ENCODE results near the gene ELMOD1. TPM values are rescaled to one million over a fixed set of nuclear protein-coding genes. Genes with fewer than 3 reads are reported as not detected.

The ELMOD1 gene
- total RNA-seq, 4 donors from 2014 or later = not detected

DNA sequence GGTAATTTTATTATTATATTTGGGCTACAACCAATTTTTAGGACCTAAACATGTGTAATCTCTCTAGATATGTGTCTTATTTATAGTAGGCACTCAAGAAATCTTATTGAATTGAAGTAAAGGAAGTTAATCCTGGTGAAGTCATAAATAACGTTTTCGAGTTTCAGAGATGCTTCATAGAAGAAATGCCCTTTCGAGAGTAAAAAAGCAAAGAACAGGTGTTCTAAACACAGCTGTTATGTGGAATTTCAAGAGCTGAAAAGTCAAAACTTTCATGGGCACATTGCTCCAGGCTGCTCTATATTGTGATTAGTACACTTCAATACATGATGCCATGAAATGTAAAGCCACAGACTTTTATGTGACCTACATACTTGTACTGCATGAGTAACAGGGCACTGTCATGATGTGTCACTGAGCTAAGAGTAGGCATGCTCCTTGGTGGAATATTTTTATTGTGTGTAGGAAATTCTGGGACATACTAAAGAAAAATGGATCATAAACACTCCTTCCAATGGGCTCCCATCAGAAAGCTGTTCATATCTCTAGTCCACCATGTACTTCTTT is 7.2 kb upstream of the ELMOD1 start:
- TF ChIP-seq, protein P1, sequence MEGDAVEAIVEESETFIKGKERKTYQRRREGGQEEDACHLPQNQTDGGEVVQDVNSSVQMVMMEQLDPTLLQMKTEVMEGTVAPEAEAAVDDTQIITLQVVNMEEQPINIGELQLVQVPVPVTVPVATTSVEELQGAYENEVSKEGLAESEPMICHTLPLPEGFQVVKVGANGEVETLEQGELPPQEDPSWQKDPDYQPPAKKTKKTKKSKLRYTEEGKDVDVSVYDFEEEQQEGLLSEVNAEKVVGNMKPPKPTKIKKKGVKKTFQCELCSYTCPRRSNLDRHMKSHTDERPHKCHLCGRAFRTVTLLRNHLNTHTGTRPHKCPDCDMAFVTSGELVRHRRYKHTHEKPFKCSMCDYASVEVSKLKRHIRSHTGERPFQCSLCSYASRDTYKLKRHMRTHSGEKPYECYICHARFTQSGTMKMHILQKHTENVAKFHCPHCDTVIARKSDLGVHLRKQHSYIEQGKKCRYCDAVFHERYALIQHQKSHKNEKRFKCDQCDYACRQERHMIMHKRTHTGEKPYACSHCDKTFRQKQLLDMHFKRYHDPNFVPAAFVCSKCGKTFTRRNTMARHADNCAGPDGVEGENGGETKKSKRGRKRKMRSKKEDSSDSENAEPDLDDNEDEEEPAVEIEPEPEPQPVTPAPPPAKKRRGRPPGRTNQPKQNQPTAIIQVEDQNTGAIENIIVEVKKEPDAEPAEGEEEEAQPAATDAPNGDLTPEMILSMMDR (IDR thresholded peaks at IDR 0.05) = no peak
- no peak for TF ChIP-seq POLR2A (IDR thresholded peaks at IDR 0.05)
- Histone ChIP-seq H3K27me3 (peaks cover 0 to 37% (median 2%) of the 10 kb centered on the region in 4 donors), H3K36me3 (no peaks in the 10 kb centered on the region), H3K4me3 (no peak overlapping the region), H3K4me1 (no peaks in the 10 kb centered on the region), H3K27ac (no peak overlapping the region), H3K9me3 (no peaks in the 10 kb centered on the region)
- intact Hi-C loops (cut with DNase I) = no loop called here
- no peak for DNase-seq
- WGBS, 2 donors = 63 to 69% methylated on average over 3 of the region's 3 CpGs

- intact Hi-C loops (cut with DNase I) = no loop called here
- no peak overlapping the region for H3K27ac ChIP-seq
- WGBS, 2 donors = 67 to 77% methylated on average over 5 of the region's 5 CpGs
Observed at GRCh38 chr11:107587306-107587979, 3.5 kb upstream of the ELMOD1 start.

DNA sequence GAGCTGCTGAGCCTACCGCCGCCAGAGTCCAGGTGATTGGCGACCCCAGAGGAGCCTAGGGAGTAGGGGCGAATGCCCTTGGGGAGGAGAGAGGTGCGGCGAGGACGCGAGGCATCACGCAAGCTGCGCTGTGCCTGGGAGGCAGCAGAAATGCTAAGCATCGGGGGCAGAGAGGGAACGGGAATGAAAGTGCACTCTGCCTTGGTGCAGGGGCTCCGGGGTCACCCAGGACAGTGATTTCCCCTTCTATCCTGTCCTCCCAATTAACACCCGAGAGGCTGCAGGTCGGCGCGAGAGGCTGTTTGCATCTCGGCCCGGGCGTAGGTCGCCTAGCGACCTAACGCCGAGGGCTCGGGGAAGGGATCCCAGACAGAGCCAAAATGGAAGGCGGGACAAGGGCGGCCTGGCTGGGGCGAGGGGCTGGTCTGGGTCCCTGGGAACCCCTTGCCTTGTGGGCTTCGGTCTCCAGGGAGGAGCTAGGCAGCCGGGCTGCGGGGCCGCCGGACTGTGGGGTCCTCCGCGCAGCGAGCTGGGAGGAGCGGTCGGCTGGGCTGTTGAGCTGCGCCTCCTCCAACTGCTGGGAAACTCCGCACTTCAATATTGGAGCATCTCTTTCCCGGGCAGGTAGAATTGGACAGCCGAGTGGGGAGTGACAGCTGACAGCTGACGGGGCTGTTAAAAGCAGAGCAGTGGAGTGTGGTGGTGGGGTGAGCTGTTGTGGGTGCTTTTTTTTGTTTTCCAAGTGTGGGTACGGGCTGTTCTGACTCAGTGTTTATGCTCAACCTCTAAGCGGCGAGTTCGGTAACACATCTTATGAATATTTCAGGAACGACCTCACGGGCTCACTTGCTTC is 657 bp downstream of the ELMOD1 start:
- no peak overlapping the region for H3K27ac ChIP-seq
- no peak for DNase-seq
- H3K36me3 ChIP-seq = no peaks in the 10 kb centered on the region
- peaks cover 9 to 87% (median 12%) of the 10 kb centered on the region in 4 donors for H3K27me3 ChIP-seq
- WGBS, 2 donors = 4 to 11% methylated on average over 9 to 21 of the region's 49 CpGs
- intact Hi-C loops (cut with DNase I) = no loop called here
- peak overlapping the region; percentile 42 to 75 (median 54) for H3K4me3 ChIP-seq
- no peak for TF ChIP-seq POLR2A (IDR thresholded peaks at IDR 0.05)
- no peaks in the 10 kb centered on the region for H3K9me3 ChIP-seq
- H3K4me1 ChIP-seq = peaks cover 17 to 31% (median 18%) of the 10 kb centered on the region in 3 donors

More at GRCh38 chr11:107587306-107587979, 3.5 kb upstream of the ELMOD1 start:
- no peaks in the 10 kb centered on the region for H3K36me3 ChIP-seq
- no peak for DNase-seq
- H3K4me3 ChIP-seq = no peak overlapping the region
- no peaks in the 10 kb centered on the region for H3K9me3 ChIP-seq
- peaks cover 9 to 74% (median 9%) of the 10 kb centered on the region in 4 donors for H3K27me3 ChIP-seq
- peaks cover 17 to 28% (median 18%) of the 10 kb centered on the region in 3 donors for H3K4me1 ChIP-seq
- TF ChIP-seq, protein P1 (IDR thresholded peaks at IDR 0.05) = no peak
- TF ChIP-seq POLR2A (IDR thresholded peaks at IDR 0.05) = no peak

DNA sequence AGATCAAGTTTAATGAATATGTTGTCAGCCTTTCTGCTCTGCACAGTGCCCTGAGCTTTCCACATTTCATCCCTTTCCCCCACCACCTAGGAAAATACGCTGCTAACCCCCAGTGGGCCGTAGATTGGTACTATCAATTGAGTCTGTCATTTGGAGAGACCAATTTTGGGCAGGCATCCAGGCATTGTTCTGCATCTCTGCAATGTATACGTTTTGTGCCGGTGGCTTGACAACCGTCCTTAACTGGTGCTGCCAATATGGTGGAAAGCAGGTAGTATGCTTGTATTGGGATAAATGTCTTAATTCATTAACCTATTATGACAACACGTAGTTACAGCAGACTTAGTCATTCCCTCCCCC is 1.3 kb downstream of the ELMOD1 start:
- peaks cover 9 to 87% (median 12%) of the 10 kb centered on the region in 4 donors for H3K27me3 ChIP-seq
- H3K36me3 ChIP-seq = no peaks in the 10 kb centered on the region
- TF ChIP-seq POLR2A (IDR thresholded peaks at IDR 0.05) = no peak
- TF ChIP-seq, protein P1 (IDR thresholded peaks at IDR 0.05) = no peak
- intact Hi-C loops (cut with DNase I) = no loop called here
- 8 to 9% methylated on average over 6 of the region's 6 CpGs for WGBS, 2 donors
- H3K9me3 ChIP-seq = no peaks in the 10 kb centered on the region
- DNase-seq = no peak
- H3K4me1 ChIP-seq = peaks cover 17 to 31% (median 18%) of the 10 kb centered on the region in 3 donors
- H3K4me3 ChIP-seq = peak overlapping the region in 2 of 4 donors; percentile 58 to 75
- no peak overlapping the region for H3K27ac ChIP-seq

GRCh38 chr11:107592813-107593212 is 1.9 kb downstream of the ELMOD1 start:
- TF ChIP-seq POLR2A (IDR thresholded peaks at IDR 0.05) = no peak
- TF ChIP-seq, protein P1 (IDR thresholded peaks at IDR 0.05) = no peak
- H3K27me3 ChIP-seq = peaks cover 9 to 87% (median 12%) of the 10 kb centered on the region in 4 donors
- no peak for DNase-seq
- no peaks in the 10 kb centered on the region for H3K36me3 ChIP-seq
- H3K9me3 ChIP-seq = no peaks in the 10 kb centered on the region
- no peak overlapping the region for H3K27ac ChIP-seq
- H3K4me3 ChIP-seq = no peak overlapping the region
- WGBS, 2 donors = 35 to 38% methylated on average over 5 of the region's 5 CpGs
- intact Hi-C loops (cut with DNase I) = no loop called here
- H3K4me1 ChIP-seq = peaks cover 17 to 31% (median 18%) of the 10 kb centered on the region in 3 donors
